Ascending aorta (tissue), 2 donors: Measurements from ENCODE around the gene ZNF678. TPM values are rescaled to one million over a fixed set of nuclear protein-coding genes. Genes with fewer than 3 reads are reported as not detected.
"Not testable (repeated sequence)": the region's sequence is repeated elsewhere in the genome, so short reads cannot be mapped to it uniquely, and the experiment has no call there.

ENCODE experiments used
- DNase-seq, 2 donors: peaks; one replicate each; pipeline ENCODE4 v3.0.0-alpha.2; 2019; ENCODE audit warnings: low spot score in 2 of 2
- H3K27ac ChIP-seq, 2 donors: fragments of 200-600 bp; sonication (generic); one replicate each; pipeline ENCODE4 v1.5.1; 2016 to 2017; ENCODE audit warnings: mild to moderate bottlenecking in 1 of 2
- H3K27me3 ChIP-seq: fragments of 200-600 bp; sonication (generic); one replicate; pipeline ENCODE4 v1.5.1; 2017
- H3K36me3 ChIP-seq, 2 donors: fragments of 200-600 bp; sonication (generic); one replicate each; pipeline ENCODE4 v1.5.1; 2016
- H3K4me1 ChIP-seq, 2 donors: fragments of 200-600 bp; sonication (generic); one replicate each; pipeline ENCODE4 v1.5.1; 2016 to 2017; ENCODE audit warnings: mild to moderate bottlenecking in 1 of 2
- H3K4me3 ChIP-seq, 2 donors: fragments of 200-600 bp; sonication (generic); one replicate each; pipeline ENCODE4 v1.5.1; 2016 to 2017; ENCODE audit warnings: mild to moderate bottlenecking in 1 of 2
- H3K9me3 ChIP-seq, 2 donors: fragments of 200-600 bp; sonication (generic); one replicate each; pipeline ENCODE4 v1.5.1; 2016
- CTCF ChIP-seq, 3 experiments: fragments of 200-600 bp in 2 of 3; fragments of 450-650 bp in 1 of 3; sonication (generic) in 2 of 3; IDR thresholded peaks; one replicate each; pipeline ENCODE4 v1.5.1; 2016 to 2019; ENCODE audit warnings: antibody characterized with exemption in 3 of 3, mild to moderate bottlenecking in 1 of 3, moderate library complexity in 1 of 3
- intact Hi-C: fragments of 100-400 bp; cut with DNase I; formaldehyde crosslinking; loops from one replicate; pipeline ENCODE4 v1.15.1; 2023
- total RNA-seq: library from RNA; depleted of rRNA; stranded (reverse); fragments of >200 nt; gene quantifications from one replicate; pipeline ENCODE4 v1.1.0, GENCODE V29; 2016

Gene ZNF678
- total RNA-seq, 1 donor from 2014 or later, result 0.75 TPM

- DNase-seq, result no peak
- H3K27ac ChIP-seq, result no peak overlapping the region
- TF ChIP-seq CTCF (IDR thresholded peaks at IDR 0.05), result no peak
- H3K27me3 ChIP-seq, result no peaks in the 10 kb centered on the region
- peaks cover 0 to 15% of the 10 kb centered on the region in 2 donors for H3K9me3 ChIP-seq
- intact Hi-C loops, result loop anchor here (10.0 kb wide), 1 partner anchor 233 kb away; the partner anchor contains the start of gene CDC42BPA
- no peaks in the 10 kb centered on the region for H3K36me3 ChIP-seq
- peaks cover 0 to 3% of the 10 kb centered on the region in 2 donors for H3K4me1 ChIP-seq
- no peak overlapping the region for H3K4me3 ChIP-seq
These were observed 15.8 kb upstream of the ZNF678 start for GRCh38 chr1:227547310-227548118.

- H3K36me3 ChIP-seq, result no peaks in the 10 kb centered on the region
- H3K4me1 ChIP-seq, result no peaks in the 10 kb centered on the region
- H3K27ac ChIP-seq, result no peak overlapping the region
- no peaks in the 10 kb centered on the region for H3K27me3 ChIP-seq
- DNase-seq, result no peak
- intact Hi-C loops, result loop anchor here (10.0 kb wide), 1 partner anchor 233 kb away; the partner anchor contains the start of gene CDC42BPA
- no peak for TF ChIP-seq CTCF (IDR thresholded peaks at IDR 0.05)
- H3K4me3 ChIP-seq, result no peak overlapping the region
- peaks cover 0 to 17% of the 10 kb centered on the region in 2 donors for H3K9me3 ChIP-seq
These were observed 15.3 kb upstream of the ZNF678 start for GRCh38 chr1:227548119-227548397.

- no peaks in the 10 kb centered on the region for H3K27me3 ChIP-seq
- no peaks in the 10 kb centered on the region for H3K4me1 ChIP-seq
- no peak for TF ChIP-seq CTCF (IDR thresholded peaks at IDR 0.05)
- H3K9me3 ChIP-seq, result peaks cover 0 to 20% of the 10 kb centered on the region in 2 donors
- H3K27ac ChIP-seq, result no peak overlapping the region
- DNase-seq, result no peak
- no peak overlapping the region for H3K4me3 ChIP-seq
- no peaks in the 10 kb centered on the region for H3K36me3 ChIP-seq
- intact Hi-C loops, result loop anchor here (10.0 kb wide), 1 partner anchor 234 kb away; the partner anchor contains the start of gene CDC42BPA
These were observed 14.9 kb upstream of the ZNF678 start for GRCh38 chr1:227548448-227548847.

GRCh38 chr1:227549892-227550291 is 13.5 kb upstream of the ZNF678 start:
- no peak for DNase-seq
- Histone ChIP-seq H3K27ac (no peak overlapping the region), H3K36me3 (no peaks in the 10 kb centered on the region), H3K9me3 (peaks cover 0 to 27% of the 10 kb centered on the region in 2 donors), H3K27me3 (no peaks in the 10 kb centered on the region), H3K4me1 (no peaks in the 10 kb centered on the region), H3K4me3 (no peak overlapping the region)
- intact Hi-C loops, result loop anchor here (10.0 kb wide), 1 partner anchor 235 kb away; the partner anchor contains the start of gene CDC42BPA
- TF ChIP-seq CTCF (IDR thresholded peaks at IDR 0.05), result no peak

GRCh38 chr1:227551881-227552280 is 11.5 kb upstream of the ZNF678 start:
- H3K36me3 ChIP-seq, H3K4me3 ChIP-seq, H3K27me3 ChIP-seq, H3K27ac ChIP-seq, intact Hi-C loops, H3K4me1 ChIP-seq, DNase-seq: not testable (repeated sequence)
- H3K9me3 ChIP-seq, result peaks cover 0 to 27% of the 10 kb centered on the region in 2 donors

GRCh38 chr1:227556288-227556687 is 7.1 kb upstream of the ZNF678 start:
- no peak for DNase-seq
- no peak for TF ChIP-seq CTCF (IDR thresholded peaks at IDR 0.05)
- no peaks in the 10 kb centered on the region for H3K4me1 ChIP-seq
- H3K9me3 ChIP-seq, result peaks cover 0 to 24% of the 10 kb centered on the region in 2 donors
- no peak overlapping the region for H3K4me3 ChIP-seq
- no peaks in the 10 kb centered on the region for H3K36me3 ChIP-seq
- no peak overlapping the region for H3K27ac ChIP-seq
- intact Hi-C loops, result no loop called here
- no peaks in the 10 kb centered on the region for H3K27me3 ChIP-seq
